HepG2 (cell line): Measurements from ENCODE around the gene CEACAM18.

Source experiments
- MXD1 ChIP-seq: sonication (generic); formaldehyde crosslinking; IDR thresholded peaks from 2 replicates; pipeline ENCODE4 v1.4.0; 2020; ENCODE audit warnings: mild to moderate bottlenecking, missing genetic modification reagents
- NCOA5 ChIP-seq: sonication (generic); formaldehyde crosslinking; IDR thresholded peaks from 2 replicates; pipeline ENCODE4 v1.4.0; 2020; ENCODE audit warnings: missing genetic modification reagents
- NFE2L2 ChIP-seq: fragments of 150-350 bp; IDR thresholded peaks from 2 replicates; pipeline ENCODE4 v1.6.1; 2014; ENCODE audit warnings: low read length
- TGIF2 ChIP-seq: IDR thresholded peaks from 2 replicates; pipeline ENCODE4 v1.6.1; 2016; ENCODE audit warnings: control low read depth, missing compliant biosample characterization
- ZBTB43 ChIP-seq: sonication (generic); formaldehyde crosslinking; conservative IDR thresholded peaks from 2 replicates; pipeline ENCODE4 v1.4.0; 2020; ENCODE audit warnings: missing genetic modification reagents

- TF ChIP-seq TGIF2 (CRISPR knock-in tag) (no peak), ZBTB43 (CRISPR knock-in tag) (no peak), NCOA5 (CRISPR knock-in tag) (no peak), MXD1 (CRISPR knock-in tag) (no peak), NFE2L2 (no peak)
Observed at GRCh38 chr19:51531349-51532315, 53.3 kb downstream of the CEACAM18 start, which contains the start of gene SIGLEC6.
